OCI-LY1 (cell line): ENCODE results near the gene LTBP2.

Experiments used
- CTCF ChIP-seq: fragments of 200-600 bp; sonication (generic), shearing (Covaris generic); IDR thresholded peaks from 2 replicates; pipeline ENCODE4 v1.5.1; 2017; ENCODE audit warnings: mild to moderate bottlenecking, antibody characterized with exemption, low read length, moderate library complexity, mixed read lengths
- EZH2 ChIP-seq: fragments of 200-600 bp; sonication (generic), shearing (Covaris generic); IDR thresholded peaks from 2 replicates; pipeline ENCODE4 v1.8.0; 2017; ENCODE audit warnings: borderline replicate concordance, mixed run types, mild to moderate bottlenecking, antibody characterized with exemption, low read length, moderate library complexity, mixed read lengths

GRCh38 chr14:74575936-74576335 is 36.1 kb downstream of the LTBP2 start:
- TF ChIP-seq CTCF (no peak), EZH2 (no peak)
